Smooth muscle cell (in vitro differentiated cells): ENCODE data around the gene DEFB129. TPM values are rescaled to one million over a fixed set of nuclear protein-coding genes. Genes with fewer than 3 reads are reported as not detected.
"Not testable (repeated sequence)": the region's sequence is repeated elsewhere in the genome, so short reads cannot be mapped to it uniquely, and the experiment has no call there.

ENCODE experiments used
- DNase-seq: peaks from one replicate; lab custom pipeline; 2025; ENCODE audit not compliant: unreplicated experiment; lab: John Stamatoyannopoulos, UW
- H2AFZ ChIP-seq: fragments of 200-600 bp; sonication (generic); 2 replicates; pipeline ENCODE4 v1.6.0; 2016; ENCODE audit warnings: antibody characterized with exemption, low read depth, mild to moderate bottlenecking
- H3F3A ChIP-seq: fragments of 200-600 bp; sonication (generic); 2 replicates; pipeline ENCODE4 v1.6.0; 2017; ENCODE audit warnings: antibody characterized with exemption, low read depth
- H3K27ac ChIP-seq: fragments of 200-600 bp; sonication (generic); 2 replicates; pipeline ENCODE4 v1.5.1; 2016; ENCODE audit warnings: low read depth, mild to moderate bottlenecking
- H3K27me3 ChIP-seq: fragments of 200-600 bp; sonication (generic); 2 replicates; pipeline ENCODE4 v1.6.1; 2016; ENCODE audit warnings: low read depth, mild to moderate bottlenecking
- H3K36me3 ChIP-seq: fragments of 200-600 bp; sonication (generic); 2 replicates; pipeline ENCODE4 v1.5.1; 2016; ENCODE audit warnings: low read depth
- H3K4me1 ChIP-seq: fragments of 200-600 bp; sonication (generic); 2 replicates; pipeline ENCODE4 v1.5.1; 2016; ENCODE audit warnings: low read depth
- H3K4me2 ChIP-seq: fragments of 200-600 bp; sonication (generic); 2 replicates; pipeline ENCODE4 v1.6.0; 2016; ENCODE audit warnings: mild to moderate bottlenecking
- H3K4me3 ChIP-seq: fragments of 200-600 bp; sonication (generic); 2 replicates; pipeline ENCODE4 v1.5.1; 2016; ENCODE audit warnings: mild to moderate bottlenecking
- H3K79me2 ChIP-seq: fragments of 200-600 bp; sonication (generic); 2 replicates; pipeline ENCODE4 v1.6.0; 2016; ENCODE audit warnings: low read depth, mild to moderate bottlenecking
- H3K9ac ChIP-seq: fragments of 200-600 bp; sonication (generic); 2 replicates; pipeline ENCODE4 v1.6.0; 2016; ENCODE audit warnings: low read depth
- H3K9me3 ChIP-seq: fragments of 200-600 bp; sonication (generic); replicated peaks from 2 replicates; pipeline ENCODE4 v1.5.1; 2016; ENCODE audit warnings: low read depth
- H4K20me1 ChIP-seq: fragments of 200-600 bp; sonication (generic); 2 replicates; pipeline ENCODE4 v1.6.0; 2016; ENCODE audit warnings: low read depth
- WGBS: methylation state at CpG from one replicate; pipeline ENCODE4 v1.1.7; 2016; ENCODE audit warnings: low lambda C conversion rate; 5-methylcytosine and 5-hydroxymethylcytosine counted together
- polyA plus RNA-seq: library from polyadenylated mRNA; unstranded; fragments of >200 nt; fragmentation: Nextera tagmentation; extraction: Ambion mirVana; gene quantifications from 2 replicates; pipeline ENCODE4 v1.2.1, GENCODE V29; 2016
- total RNA-seq: library from RNA; depleted of rRNA; stranded (reverse); fragments of >200 nt; gene quantifications from 2 replicates; pipeline ENCODE4 v1.2.3, GENCODE V29; 2014
- TF ChIP-seq, protein P1 (sequence below): fragments of 200-600 bp; sonication (generic); IDR thresholded peaks from 2 replicates; pipeline ENCODE4 v1.5.1; 2017; ENCODE audit warnings: borderline replicate concordance, mild to moderate bottlenecking, antibody characterized with exemption; ENCODE audit not compliant: insufficient read depth, poor library complexity, severe bottlenecking

Gene DEFB129
- total and polyA plus RNA-seq, 2 experiments from 2014 or later = not detected

- Histone ChIP-seq H3K9me3 (no peaks in the 10 kb centered on the region), H3K9ac (no peak overlapping the region), H3K4me3 (no peak overlapping the region), H3F3A (no peaks in the 10 kb centered on the region), H3K27ac (no peak overlapping the region), H3K79me2 (no peaks in the 10 kb centered on the region), H3K4me2 (no peak overlapping the region), H2AFZ (no peak overlapping the region), H3K4me1 (no peaks in the 10 kb centered on the region), H3K36me3 (no peaks in the 10 kb centered on the region), H3K27me3 (no peaks in the 10 kb centered on the region), H4K20me1 (no peaks in the 10 kb centered on the region)
- TF ChIP-seq, protein P1, sequence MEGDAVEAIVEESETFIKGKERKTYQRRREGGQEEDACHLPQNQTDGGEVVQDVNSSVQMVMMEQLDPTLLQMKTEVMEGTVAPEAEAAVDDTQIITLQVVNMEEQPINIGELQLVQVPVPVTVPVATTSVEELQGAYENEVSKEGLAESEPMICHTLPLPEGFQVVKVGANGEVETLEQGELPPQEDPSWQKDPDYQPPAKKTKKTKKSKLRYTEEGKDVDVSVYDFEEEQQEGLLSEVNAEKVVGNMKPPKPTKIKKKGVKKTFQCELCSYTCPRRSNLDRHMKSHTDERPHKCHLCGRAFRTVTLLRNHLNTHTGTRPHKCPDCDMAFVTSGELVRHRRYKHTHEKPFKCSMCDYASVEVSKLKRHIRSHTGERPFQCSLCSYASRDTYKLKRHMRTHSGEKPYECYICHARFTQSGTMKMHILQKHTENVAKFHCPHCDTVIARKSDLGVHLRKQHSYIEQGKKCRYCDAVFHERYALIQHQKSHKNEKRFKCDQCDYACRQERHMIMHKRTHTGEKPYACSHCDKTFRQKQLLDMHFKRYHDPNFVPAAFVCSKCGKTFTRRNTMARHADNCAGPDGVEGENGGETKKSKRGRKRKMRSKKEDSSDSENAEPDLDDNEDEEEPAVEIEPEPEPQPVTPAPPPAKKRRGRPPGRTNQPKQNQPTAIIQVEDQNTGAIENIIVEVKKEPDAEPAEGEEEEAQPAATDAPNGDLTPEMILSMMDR = no peak
- no peak for DNase-seq
- 85% methylated on average over 1 of the region's 1 CpG for WGBS
Observed at GRCh38 chr20:198225-198624, 28.8 kb upstream of the DEFB129 start.

DNA sequence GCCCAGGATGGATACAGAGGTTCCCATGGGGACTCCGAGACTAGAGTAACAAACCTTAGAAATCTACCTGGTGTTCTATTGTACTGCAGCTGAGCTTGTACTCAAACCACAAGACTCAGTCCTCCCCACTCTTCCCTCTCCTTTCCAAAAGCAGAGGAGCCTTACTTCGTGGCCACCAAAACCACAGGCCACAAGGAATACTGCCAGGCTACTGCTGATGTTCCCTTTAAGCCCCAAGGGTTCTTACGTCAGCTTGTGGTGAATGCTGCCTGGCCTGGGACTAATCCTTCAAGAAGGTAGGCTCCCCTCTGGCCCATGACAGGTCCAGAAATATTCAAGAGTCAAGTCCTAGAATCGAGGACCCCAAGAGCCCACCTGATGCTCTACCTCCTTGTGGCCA lies 27.1 kb upstream of the DEFB129 start:
- WGBS = 61% methylated on average over 4 of the region's 4 CpGs
- TF ChIP-seq, protein P1 = no peak
- H3K4me2 ChIP-seq = no peak overlapping the region

DNA sequence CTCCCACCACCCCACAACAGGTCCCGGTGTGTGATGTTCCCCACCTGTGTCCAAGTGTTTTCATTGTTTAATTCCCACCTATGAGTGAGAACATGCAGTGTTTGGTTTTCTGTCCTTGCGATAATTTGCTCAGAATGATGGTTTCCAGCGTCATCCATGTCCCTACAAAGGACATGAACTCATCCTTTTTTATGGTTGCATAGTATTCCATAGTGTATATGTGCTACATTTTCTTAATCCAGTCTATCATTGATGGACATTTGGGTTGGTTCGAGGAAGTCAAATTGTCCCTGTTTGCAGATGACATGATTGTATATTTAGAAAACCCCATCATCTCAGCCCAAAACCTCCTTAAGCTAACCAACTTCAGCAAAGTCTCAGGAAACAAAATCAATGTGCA lies 23.4 kb upstream of the DEFB129 start:
- H3K9ac ChIP-seq, H3K79me2 ChIP-seq, H3K4me1 ChIP-seq, H3K27ac ChIP-seq, H3K9me3 ChIP-seq, H3K4me2 ChIP-seq, H3K4me3 ChIP-seq, H3F3A ChIP-seq, H4K20me1 ChIP-seq, DNase-seq, H2AFZ ChIP-seq, H3K36me3 ChIP-seq: not testable (repeated sequence)
- WGBS = 72% methylated on average over 4 of the region's 4 CpGs
- H3K27me3 ChIP-seq = peaks cover 13% of the 10 kb centered on the region

More for the DNA sequence above, 27.1 kb upstream of the DEFB129 start:
- no peak overlapping the region for H3K4me3 ChIP-seq
- no peaks in the 10 kb centered on the region for H3F3A ChIP-seq
- H3K27ac ChIP-seq = no peak overlapping the region
- H4K20me1 ChIP-seq = no peaks in the 10 kb centered on the region
- H3K9ac ChIP-seq = no peak overlapping the region
- no peaks in the 10 kb centered on the region for H3K36me3 ChIP-seq
- H3K9me3 ChIP-seq = no peaks in the 10 kb centered on the region
- H3K4me1 ChIP-seq = no peaks in the 10 kb centered on the region
- no peak overlapping the region for H2AFZ ChIP-seq
- H3K27me3 ChIP-seq = peaks cover 5% of the 10 kb centered on the region
- no peak for DNase-seq
- no peaks in the 10 kb centered on the region for H3K79me2 ChIP-seq

DNA sequence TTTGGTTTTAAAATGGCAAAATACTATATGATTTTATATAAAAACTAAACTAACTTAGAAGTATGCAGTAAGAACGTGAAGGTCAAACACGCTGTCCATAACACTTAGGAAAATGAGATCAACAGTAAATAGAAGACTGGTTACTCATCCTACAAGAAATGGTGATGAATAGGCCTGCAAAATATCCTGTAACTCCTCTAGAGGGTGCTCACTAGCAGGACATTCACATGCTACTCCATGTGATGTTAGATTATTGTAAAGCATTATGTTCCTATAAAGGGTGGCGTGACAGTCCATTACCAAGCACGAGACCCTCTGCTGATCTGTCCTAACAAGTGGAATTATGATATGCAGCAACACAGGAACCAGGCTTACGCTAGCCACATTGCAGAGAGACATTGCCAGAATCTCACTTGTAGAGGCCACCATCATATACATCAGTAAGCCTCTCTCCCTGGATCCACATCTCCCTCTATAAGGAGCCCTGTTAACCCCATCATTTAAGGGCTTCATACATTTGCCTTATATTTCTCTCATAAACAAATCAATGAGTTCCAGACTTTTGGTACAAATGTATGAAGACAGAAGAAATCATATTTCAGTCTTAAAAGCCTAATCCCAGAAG lies 18.0 kb upstream of the DEFB129 start:
- WGBS = 18% methylated on average over 5 of the region's 5 CpGs
- H3K36me3 ChIP-seq = no peaks in the 10 kb centered on the region
- H3K27ac ChIP-seq = no peak overlapping the region
- DNase-seq = no peak
- no peaks in the 10 kb centered on the region for H3F3A ChIP-seq
- peak overlapping the region; percentile 20 for H3K4me2 ChIP-seq
- H3K79me2 ChIP-seq = no peaks in the 10 kb centered on the region
- H3K4me1 ChIP-seq = no peaks in the 10 kb centered on the region
- H2AFZ ChIP-seq = no peak overlapping the region
- no peaks in the 10 kb centered on the region for H4K20me1 ChIP-seq
- no peak overlapping the region for H3K9ac ChIP-seq
- H3K27me3 ChIP-seq = peaks cover 20% of the 10 kb centered on the region
- TF ChIP-seq, protein P1 = peak; percentile 49
- H3K9me3 ChIP-seq = no peaks in the 10 kb centered on the region
- H3K4me3 ChIP-seq = no peak overlapping the region
